GM21786 (cell line): ENCODE results near the gene ISOC2.
"Not testable (repeated sequence)": the region's sequence is repeated elsewhere in the genome, so short reads cannot be mapped to it uniquely, and the experiment has no call there.

ENCODE experiments used
- ATAC-seq: cut with Tn5 transposase; IDR thresholded peaks from one replicate; pipeline ENCODE4 v1.9.1; 2021; ENCODE audit not compliant: unreplicated experiment

ISOC2 gene

GRCh38 chr19:55410168-55410567, 51.3 kb downstream of the ISOC2 start:
- ATAC-seq = no peak

- ATAC-seq = not testable (repeated sequence)
Observed at GRCh38 chr19:55409179-55409578, 52.3 kb downstream of the ISOC2 start.

GRCh38 chr19:55408533-55408872, 52.9 kb downstream of the ISOC2 start:
- no peak for ATAC-seq

GRCh38 chr19:55407800-55408532, 53.5 kb downstream of the ISOC2 start:
- ATAC-seq = peak; percentile 79

- not testable (repeated sequence) for ATAC-seq
Observed at GRCh38 chr19:55407550-55407799, 54.0 kb downstream of the ISOC2 start, which contains the start of gene UBE2S. Gene UBE2S (minus strand): TSS chr19:55407788. CDS start chr19:55407589, 199 bp downstream.

- peak; percentile 3 for ATAC-seq
Observed at GRCh38 chr19:55406826-55407549, 54.5 kb downstream of the ISOC2 start.

- no peak for ATAC-seq
Observed at GRCh38 chr19:55406091-55406825, 55.2 kb downstream of the ISOC2 start.

- ATAC-seq = no peak
Observed at GRCh38 chr19:55405638-55406037, 55.8 kb downstream of the ISOC2 start.
